GM19025 (cell line): ENCODE measurements around the gene MRPS27.
"Not testable (repeated sequence)": the region's sequence is repeated elsewhere in the genome, so short reads cannot be mapped to it uniquely, and the experiment has no call there.

Experiments
- ATAC-seq: cut with Tn5 transposase; IDR thresholded peaks from one replicate; pipeline ENCODE4 v1.9.1; 2021; ENCODE audit warnings: mild to moderate bottlenecking, low read depth, moderate library complexity; ENCODE audit not compliant: unreplicated experiment

MRPS27 gene

GRCh38 chr5:72179816-72180440 is 140.1 kb downstream of the MRPS27 start:
- no peak for ATAC-seq

GRCh38 chr5:72179028-72179815 is 140.8 kb downstream of the MRPS27 start:
- ATAC-seq = no peak

GRCh38 chr5:72177538-72177937 is 142.5 kb downstream of the MRPS27 start:
- ATAC-seq = no peak

GRCh38 chr5:72172786-72173185 is 147.3 kb downstream of the MRPS27 start:
- no peak for ATAC-seq

GRCh38 chr5:72171667-72172066 is 148.4 kb downstream of the MRPS27 start:
- no peak for ATAC-seq

GRCh38 chr5:72171181-72171580 is 148.9 kb downstream of the MRPS27 start:
- ATAC-seq = not testable (repeated sequence)

GRCh38 chr5:72170101-72170500 is 149.9 kb downstream of the MRPS27 start:
- no peak for ATAC-seq
